Esophagus muscularis mucosa (tissue), 4 donors: ENCODE measurements around the gene THSD4. TPM values are rescaled to one million over a fixed set of nuclear protein-coding genes. Genes with fewer than 3 reads are reported as not detected.
"Not testable (repeated sequence)": the region's sequence is repeated elsewhere in the genome, so short reads cannot be mapped to it uniquely, and the experiment has no call there.

Source experiments
- DNase-seq: peaks from one replicate; pipeline ENCODE4 v3.0.0-alpha.2; 2017; ENCODE audit errors: extremely low spot score
- H3K27ac ChIP-seq, 4 donors: fragments of 200-600 bp; sonication (generic); replicated peaks in 1 of 4; 1 replicate in 3 of 4; 2 replicates in 1 of 4; pipeline ENCODE4 v1.5.1; 2016 to 2019; ENCODE audit warnings: mild to moderate bottlenecking in 1 of 4
- H3K27me3 ChIP-seq, 4 donors: fragments of 200-600 bp; sonication (generic); one replicate each; pipeline versions ENCODE4 v1.5.1 to v1.6.0; 2016 to 2019
- H3K36me3 ChIP-seq, 4 donors: fragments of 200-600 bp; sonication (generic); one replicate each; pipeline ENCODE4 v1.5.1; 2016 to 2019
- H3K4me1 ChIP-seq, 4 donors: fragments of 200-600 bp; sonication (generic); one replicate each; pipeline ENCODE4 v1.5.1; 2016 to 2019
- H3K4me3 ChIP-seq, 4 donors: fragments of 200-600 bp; sonication (generic); 1 replicate in 2 of 4; 2 replicates in 2 of 4; pipeline ENCODE4 v1.5.1; 2016 to 2019; ENCODE audit warnings: mild to moderate bottlenecking in 4 of 4, moderate library complexity in 1 of 4
- H3K9me3 ChIP-seq, 4 donors: fragments of 200-600 bp; sonication (generic); 1 replicate in 3 of 4; 2 replicates in 1 of 4; pipeline ENCODE4 v1.5.1; 2016 to 2019
- EP300 ChIP-seq: sonication (generic); formaldehyde crosslinking; IDR thresholded peaks from one replicate; pipeline ENCODE4 v1.6.1; 2017; ENCODE audit warnings: antibody characterized with exemption
- POLR2A ChIP-seq: fragments of 450-650 bp; IDR thresholded peaks from one replicate; pipeline ENCODE4 v1.6.1; 2017; ENCODE audit warnings: antibody characterized with exemption, moderate library complexity, mild to moderate bottlenecking, low read depth
- POLR2AphosphoS5 ChIP-seq, 2 donors: sonication (generic); formaldehyde crosslinking; IDR thresholded peaks; one replicate each; pipeline ENCODE4 v1.6.1; 2017; ENCODE audit warnings: antibody characterized with exemption in 2 of 2
- WGBS: methylation state at CpG from one replicate; pipeline ENCODE4 v1.1.5; 2018; 5-methylcytosine and 5-hydroxymethylcytosine counted together
- intact Hi-C: fragments of 100-400 bp; cut with DNase I; formaldehyde crosslinking; loops from one replicate; pipeline ENCODE4 v1.15.1; 2023
- total RNA-seq, 4 donors: library from RNA; depleted of rRNA; stranded (reverse); fragments of >200 nt; gene quantifications; one replicate each; pipeline versions ENCODE4 v1.1.0 to v1.2.1, GENCODE V29; 2016
- TF ChIP-seq, protein P1 (sequence below), 3 experiments: fragments of 200-600 bp in 2 of 3; fragments of 450-650 bp in 1 of 3; sonication (generic) in 2 of 3; IDR thresholded peaks; one replicate each; pipeline ENCODE4 v1.5.1; 2017 to 2019; ENCODE audit warnings: antibody characterized with exemption in 3 of 3, mild to moderate bottlenecking in 2 of 3, moderate library complexity in 1 of 3

The THSD4 gene
- total RNA-seq, 4 donors from 2014 or later = 3.2 to 6.6 (median 5.6) TPM

DNA sequence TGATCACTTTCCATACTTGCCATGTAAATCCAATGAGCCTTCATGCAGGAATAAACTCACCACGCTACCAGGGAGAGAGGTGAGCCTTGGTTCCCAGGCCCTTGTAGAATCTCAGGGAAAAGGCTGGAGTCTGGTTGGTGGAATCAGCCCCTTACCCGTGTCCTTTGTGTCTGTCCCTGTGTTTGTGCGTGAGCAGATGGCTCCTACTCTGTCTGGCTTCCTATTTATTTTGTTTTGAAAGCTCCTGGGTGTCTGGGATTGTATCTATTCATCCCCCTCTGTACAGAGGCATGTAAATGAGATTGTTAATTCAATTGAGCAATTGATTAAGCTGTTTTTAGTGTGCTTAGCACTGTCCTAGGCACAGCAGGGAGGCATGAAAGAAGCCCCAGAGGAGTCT lies 278.1 kb downstream of the THSD4 start:
- H3K27ac ChIP-seq = no peak overlapping the region
- H3K4me1 ChIP-seq = peaks cover 0 to 6% (median 2%) of the 10 kb centered on the region in 4 donors
- no peak overlapping the region for H3K4me3 ChIP-seq
- WGBS = 100% methylated on average over 3 of the region's 3 CpGs
- H3K9me3 ChIP-seq = no peaks in the 10 kb centered on the region
- H3K27me3 ChIP-seq = no peaks in the 10 kb centered on the region
- TF ChIP-seq POLR2AphosphoS5 (IDR thresholded peaks at IDR 0.05) (no peak), EP300 (no peak)
- TF ChIP-seq, protein P1, sequence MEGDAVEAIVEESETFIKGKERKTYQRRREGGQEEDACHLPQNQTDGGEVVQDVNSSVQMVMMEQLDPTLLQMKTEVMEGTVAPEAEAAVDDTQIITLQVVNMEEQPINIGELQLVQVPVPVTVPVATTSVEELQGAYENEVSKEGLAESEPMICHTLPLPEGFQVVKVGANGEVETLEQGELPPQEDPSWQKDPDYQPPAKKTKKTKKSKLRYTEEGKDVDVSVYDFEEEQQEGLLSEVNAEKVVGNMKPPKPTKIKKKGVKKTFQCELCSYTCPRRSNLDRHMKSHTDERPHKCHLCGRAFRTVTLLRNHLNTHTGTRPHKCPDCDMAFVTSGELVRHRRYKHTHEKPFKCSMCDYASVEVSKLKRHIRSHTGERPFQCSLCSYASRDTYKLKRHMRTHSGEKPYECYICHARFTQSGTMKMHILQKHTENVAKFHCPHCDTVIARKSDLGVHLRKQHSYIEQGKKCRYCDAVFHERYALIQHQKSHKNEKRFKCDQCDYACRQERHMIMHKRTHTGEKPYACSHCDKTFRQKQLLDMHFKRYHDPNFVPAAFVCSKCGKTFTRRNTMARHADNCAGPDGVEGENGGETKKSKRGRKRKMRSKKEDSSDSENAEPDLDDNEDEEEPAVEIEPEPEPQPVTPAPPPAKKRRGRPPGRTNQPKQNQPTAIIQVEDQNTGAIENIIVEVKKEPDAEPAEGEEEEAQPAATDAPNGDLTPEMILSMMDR (IDR thresholded peaks at IDR 0.05) = no peak
- no peak for DNase-seq
- intact Hi-C loops = no loop called here
- H3K36me3 ChIP-seq = no peaks in the 10 kb centered on the region

- 59% methylated on average over 8 of the region's 8 CpGs for WGBS
- H3K4me3 ChIP-seq = no peak overlapping the region
- peaks cover 11 to 13% (median 12%) of the 10 kb centered on the region in 4 donors for H3K4me1 ChIP-seq
- H3K9me3 ChIP-seq = no peaks in the 10 kb centered on the region
- DNase-seq = no peak
- TF ChIP-seq POLR2A (no peak), EP300 (no peak), POLR2AphosphoS5 (IDR thresholded peaks at IDR 0.05) (no peak)
- TF ChIP-seq, protein P1 (IDR thresholded peaks at IDR 0.05) = no peak
- no peak overlapping the region for H3K27ac ChIP-seq
- intact Hi-C loops = no loop called here
- H3K27me3 ChIP-seq = no peaks in the 10 kb centered on the region
- no peaks in the 10 kb centered on the region for H3K36me3 ChIP-seq
Measured at GRCh38 chr15:71396536-71397125, 281.4 kb downstream of the THSD4 start.

DNA sequence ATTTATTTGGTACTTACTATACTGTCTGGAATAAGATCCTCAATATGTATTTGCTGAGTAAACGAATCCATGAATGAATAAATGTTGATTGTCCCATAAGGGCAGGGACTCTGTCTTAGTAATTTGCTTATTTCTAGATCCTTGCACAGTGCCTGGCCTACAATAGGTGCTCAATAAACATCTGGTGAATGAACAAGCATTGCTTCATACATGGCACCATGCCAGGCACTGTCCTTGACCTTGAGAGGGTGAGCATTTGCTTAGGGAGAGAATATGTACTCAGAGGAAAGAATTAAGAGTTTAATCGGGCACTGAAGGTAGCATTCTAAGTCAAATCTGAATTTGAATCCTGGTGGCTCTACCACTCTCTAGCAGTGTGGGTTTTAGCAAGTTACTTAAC lies 282.1 kb downstream of the THSD4 start:
- DNase-seq = no peak
- intact Hi-C loops = no loop called here
- TF ChIP-seq EP300 = no peak
- TF ChIP-seq POLR2A = no peak
- TF ChIP-seq POLR2AphosphoS5 (IDR thresholded peaks at IDR 0.05) = no peak
- TF ChIP-seq, protein P1 (IDR thresholded peaks at IDR 0.05) = no peak
- Histone ChIP-seq H3K27me3 (no peaks in the 10 kb centered on the region), H3K27ac (no peak overlapping the region), H3K4me3 (no peak overlapping the region), H3K36me3 (no peaks in the 10 kb centered on the region), H3K4me1 (peaks cover 6 to 13% (median 12%) of the 10 kb centered on the region in 4 donors), H3K9me3 (no peaks in the 10 kb centered on the region)
- WGBS = 91% methylated on average over 2 of the region's 2 CpGs

DNA sequence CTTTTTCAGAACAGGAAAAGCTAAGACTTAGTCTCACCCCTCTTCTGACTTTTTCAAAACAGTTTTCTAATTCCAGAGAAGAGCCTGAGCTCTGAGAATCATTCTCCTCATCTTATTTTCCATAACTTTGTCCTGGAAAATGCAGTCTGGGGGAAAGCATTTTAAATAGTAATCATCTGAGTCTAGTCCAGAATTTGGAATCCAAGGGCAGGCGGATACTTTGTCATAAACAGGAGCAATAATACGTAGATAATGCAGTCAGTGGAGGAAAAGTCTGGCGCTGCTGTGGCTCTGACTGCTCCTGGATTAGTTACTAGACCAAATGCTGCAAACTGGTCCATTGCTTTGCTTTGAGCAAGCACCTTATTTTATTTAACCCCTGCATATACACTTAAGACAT lies 285.0 kb downstream of the THSD4 start:
- Histone ChIP-seq H3K4me1 (peaks cover 5 to 13% (median 12%) of the 10 kb centered on the region in 4 donors), H3K36me3 (no peaks in the 10 kb centered on the region), H3K9me3 (no peaks in the 10 kb centered on the region), H3K27ac (peak overlapping the region in 1 of 4 donors; percentile 36), H3K4me3 (no peak overlapping the region), H3K27me3 (no peaks in the 10 kb centered on the region)
- no peak for DNase-seq
- intact Hi-C loops = no loop called here
- TF ChIP-seq POLR2A = no peak
- TF ChIP-seq, protein P1 (IDR thresholded peaks at IDR 0.05) = no peak
- TF ChIP-seq EP300 = no peak
- no peak for TF ChIP-seq POLR2AphosphoS5 (IDR thresholded peaks at IDR 0.05)
- WGBS = 33% methylated on average over 3 of the region's 3 CpGs

DNA sequence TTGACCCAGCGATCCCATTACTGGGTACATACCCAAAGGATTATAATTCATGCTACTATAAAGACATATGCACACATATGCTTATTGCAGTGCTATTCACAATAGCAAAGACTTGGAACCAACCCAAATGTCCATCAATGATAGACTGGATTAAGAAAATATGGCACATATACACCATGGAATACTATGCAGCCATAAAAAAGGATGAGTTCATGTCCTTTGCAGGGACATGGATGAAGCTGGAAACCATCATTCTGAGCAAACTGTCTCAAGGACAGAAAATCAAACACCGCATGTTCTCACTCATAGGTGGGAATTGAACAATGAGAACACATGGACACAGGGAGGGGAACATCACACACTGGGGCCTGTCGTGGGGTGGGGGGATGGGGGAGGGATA lies 286.5 kb downstream of the THSD4 start:
- H3K4me3 ChIP-seq, H3K9me3 ChIP-seq, intact Hi-C loops, H3K27me3 ChIP-seq, H3K27ac ChIP-seq, DNase-seq, H3K36me3 ChIP-seq: not testable (repeated sequence)
- peaks cover 5 to 13% (median 12%) of the 10 kb centered on the region in 4 donors for H3K4me1 ChIP-seq
- WGBS = 85% methylated on average over 3 of the region's 3 CpGs
